ENCODE results near the gene SPATA20.

The SPATA20 gene

DNA sequence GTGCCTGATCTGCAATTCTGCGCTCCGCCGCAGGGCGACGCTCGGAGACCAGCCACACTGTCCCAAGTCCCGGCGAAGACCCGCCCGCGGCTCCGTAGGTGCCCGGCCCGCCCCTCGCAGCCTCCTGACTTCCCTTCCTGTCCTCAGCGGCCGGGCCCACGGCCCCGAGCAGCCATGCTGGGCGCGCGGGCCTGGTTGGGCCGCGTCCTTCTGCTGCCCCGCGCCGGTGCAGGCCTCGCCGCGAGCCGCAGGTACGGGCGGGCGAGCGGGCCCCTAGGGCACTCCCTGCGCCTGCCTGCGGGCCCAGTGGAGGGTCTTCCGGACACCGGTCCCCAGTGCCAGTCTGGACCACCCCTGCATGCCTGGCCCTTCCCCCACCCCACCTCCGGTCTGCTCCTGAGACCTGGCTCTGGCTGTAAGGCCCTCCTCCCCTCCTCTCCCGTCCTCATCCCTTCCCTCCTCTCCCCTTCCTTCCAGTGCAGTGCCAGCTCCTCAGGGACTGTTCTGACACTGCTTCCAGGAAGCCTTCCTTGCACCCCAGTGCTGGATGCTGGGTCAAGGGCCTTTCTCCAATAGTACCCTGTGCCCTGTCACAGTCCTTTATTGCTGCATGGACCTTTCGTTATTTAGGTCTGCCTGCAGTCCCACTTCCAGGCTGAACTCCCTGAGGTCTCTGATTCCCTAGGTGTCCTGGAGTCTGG is at the start of gene SPATA20:
SPATA20 (plus strand) TSS at position 140 of the 701 bp plus-strand sequence; CDS start at position 175, 35 bp downstream.
- no peaks in the 10 kb centered on the region for H3K36me3 Mint-ChIP-seq (ENCODE audit: low read depth)
- H3K27ac Mint-ChIP-seq = peak within 1 kb of the TSS; percentile 59
- ATAC-seq (peak; percentile 95), DNase-seq (peak; percentile 87)
- peaks cover 12% of the 10 kb centered on the region for H3K27me3 Mint-ChIP-seq
- H3K9me3 Mint-ChIP-seq = no peaks in the 10 kb centered on the region
- H3K4me3 Mint-ChIP-seq = peak within 1 kb of the TSS; percentile 76
- H3K4me1 Mint-ChIP-seq = peaks cover 9% of the 10 kb centered on the region

DNA sequence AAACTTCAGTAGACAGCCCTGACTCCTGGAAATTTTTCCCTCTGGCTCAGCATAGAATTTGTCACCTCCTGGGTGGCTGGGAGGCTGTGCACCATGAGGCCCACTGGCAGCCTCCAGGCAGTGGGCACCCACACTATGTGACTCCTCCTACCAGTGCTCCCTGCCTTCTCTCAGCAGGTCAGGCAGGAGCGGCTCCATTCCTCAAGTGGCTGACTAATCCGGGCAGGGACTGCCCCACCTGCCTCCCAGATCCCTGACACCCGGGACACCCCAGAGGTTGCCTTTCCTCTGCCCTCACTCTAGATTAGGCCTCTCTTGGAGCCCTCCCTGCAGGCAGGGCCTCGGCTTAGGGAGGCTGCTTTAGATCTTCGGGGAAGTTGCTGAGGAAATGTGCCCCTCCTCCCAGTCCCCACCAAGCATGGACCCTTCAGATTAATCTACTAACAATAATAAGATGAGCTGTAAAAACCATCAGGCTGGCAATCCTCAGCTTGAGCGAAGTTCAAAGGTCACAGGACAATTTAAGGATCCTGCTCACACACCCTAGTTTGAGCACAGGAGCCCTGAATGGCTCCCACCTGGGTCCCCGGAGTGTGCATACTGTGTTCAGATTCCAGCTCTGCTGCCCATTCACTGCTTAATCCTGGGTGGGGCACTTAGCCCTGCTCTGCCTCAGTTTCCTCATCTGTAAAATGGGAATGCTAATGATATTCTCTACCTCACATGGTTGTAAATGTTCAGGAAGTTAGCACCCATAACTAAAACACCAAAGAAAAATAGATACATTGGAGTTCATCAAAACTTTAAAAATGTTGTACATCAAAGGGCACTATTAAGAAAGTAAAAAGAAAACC is 48.7 kb upstream of the SPATA20 start:
- no peaks in the 10 kb centered on the region for H3K4me1 Mint-ChIP-seq
- peaks cover 2% of the 10 kb centered on the region for H3K27me3 Mint-ChIP-seq
- H3K9me3 Mint-ChIP-seq = no peaks in the 10 kb centered on the region
- no peaks in the 10 kb centered on the region for H3K36me3 Mint-ChIP-seq (ENCODE audit: low read depth)
- ATAC-seq (no peak), DNase-seq (no peak)
- no peak overlapping the region for H3K27ac Mint-ChIP-seq
- no peak overlapping the region for H3K4me3 Mint-ChIP-seq

DNA sequence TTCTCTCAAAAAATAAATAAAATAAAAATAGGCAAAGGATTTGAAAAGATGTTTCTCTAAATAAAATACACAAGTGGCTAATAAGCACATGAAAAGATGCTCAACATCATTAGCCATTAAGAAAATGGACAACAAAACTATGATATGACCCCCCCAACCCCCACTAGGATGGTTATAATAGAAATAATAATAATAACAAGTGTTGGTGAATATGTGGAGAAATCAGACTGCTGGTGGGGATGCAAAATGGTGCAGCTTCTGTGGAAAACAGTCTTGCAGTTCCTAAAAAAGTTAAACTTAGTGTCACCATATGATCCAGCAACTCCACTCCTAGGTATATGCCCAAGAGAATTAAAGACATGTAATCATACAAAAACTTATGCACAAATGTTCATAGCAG is 47.7 kb upstream of the SPATA20 start:
- DNase-seq (no peak), ATAC-seq (no peak)
- no peak overlapping the region for H3K4me3 Mint-ChIP-seq
- peaks cover 2% of the 10 kb centered on the region for H3K27me3 Mint-ChIP-seq
- H3K4me1 Mint-ChIP-seq = peaks cover 10% of the 10 kb centered on the region
- no peaks in the 10 kb centered on the region for H3K9me3 Mint-ChIP-seq
- no peaks in the 10 kb centered on the region for H3K36me3 Mint-ChIP-seq (ENCODE audit: low read depth)
- H3K27ac Mint-ChIP-seq = no peak overlapping the region

DNA sequence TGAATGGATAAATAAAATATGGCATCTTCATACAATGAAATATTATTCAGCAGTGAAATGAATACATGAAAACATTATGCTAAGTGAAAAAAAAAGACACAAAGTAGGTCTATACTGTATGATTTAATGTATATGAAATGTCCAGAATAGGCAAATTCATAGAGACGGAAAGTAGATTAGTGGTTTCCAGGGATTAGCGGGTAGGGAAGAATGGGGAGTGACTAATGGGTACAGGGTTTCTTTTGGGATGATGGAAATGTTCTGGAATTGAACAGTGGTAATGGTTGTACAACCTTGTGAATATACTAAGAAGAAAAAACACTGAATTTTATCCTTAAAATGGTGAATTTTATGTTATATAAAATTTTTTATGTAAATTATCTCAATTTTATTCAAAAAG is 47.3 kb upstream of the SPATA20 start:
- Mint-ChIP-seq H3K4me1 (peaks cover 13% of the 10 kb centered on the region), H3K27me3 (peaks cover 2% of the 10 kb centered on the region), H3K27ac (no peak overlapping the region), H3K9me3 (no peaks in the 10 kb centered on the region), H3K4me3 (no peak overlapping the region), H3K36me3 (ENCODE audit: low read depth) (no peaks in the 10 kb centered on the region)
- ATAC-seq (no peak), DNase-seq (no peak)

DNA sequence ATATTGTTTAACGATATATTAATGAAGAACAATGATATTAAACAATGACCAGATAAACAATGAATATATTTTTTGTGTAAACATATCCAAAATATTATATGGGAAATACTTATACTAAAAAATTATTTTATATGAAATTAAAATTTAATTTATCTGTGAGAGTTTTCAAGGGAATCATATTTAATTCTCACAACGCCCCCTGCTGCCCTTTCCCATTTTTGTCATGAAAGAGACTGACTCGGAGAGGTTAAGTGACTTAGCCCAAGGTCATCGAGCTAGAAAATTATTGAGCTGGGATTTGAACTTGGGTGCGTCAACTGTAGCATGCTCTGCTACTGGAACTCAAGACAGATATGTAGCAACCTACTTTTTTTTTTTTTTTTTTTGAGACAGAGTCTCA is 45.9 kb upstream of the SPATA20 start:
- peaks cover 2% of the 10 kb centered on the region for H3K27me3 Mint-ChIP-seq
- H3K9me3 Mint-ChIP-seq = no peaks in the 10 kb centered on the region
- DNase-seq (peak; percentile 47), ATAC-seq (no peak)
- no peak overlapping the region for H3K4me3 Mint-ChIP-seq
- peaks cover 15% of the 10 kb centered on the region for H3K4me1 Mint-ChIP-seq
- H3K27ac Mint-ChIP-seq = no peak overlapping the region
- no peaks in the 10 kb centered on the region for H3K36me3 Mint-ChIP-seq (ENCODE audit: low read depth)

DNA sequence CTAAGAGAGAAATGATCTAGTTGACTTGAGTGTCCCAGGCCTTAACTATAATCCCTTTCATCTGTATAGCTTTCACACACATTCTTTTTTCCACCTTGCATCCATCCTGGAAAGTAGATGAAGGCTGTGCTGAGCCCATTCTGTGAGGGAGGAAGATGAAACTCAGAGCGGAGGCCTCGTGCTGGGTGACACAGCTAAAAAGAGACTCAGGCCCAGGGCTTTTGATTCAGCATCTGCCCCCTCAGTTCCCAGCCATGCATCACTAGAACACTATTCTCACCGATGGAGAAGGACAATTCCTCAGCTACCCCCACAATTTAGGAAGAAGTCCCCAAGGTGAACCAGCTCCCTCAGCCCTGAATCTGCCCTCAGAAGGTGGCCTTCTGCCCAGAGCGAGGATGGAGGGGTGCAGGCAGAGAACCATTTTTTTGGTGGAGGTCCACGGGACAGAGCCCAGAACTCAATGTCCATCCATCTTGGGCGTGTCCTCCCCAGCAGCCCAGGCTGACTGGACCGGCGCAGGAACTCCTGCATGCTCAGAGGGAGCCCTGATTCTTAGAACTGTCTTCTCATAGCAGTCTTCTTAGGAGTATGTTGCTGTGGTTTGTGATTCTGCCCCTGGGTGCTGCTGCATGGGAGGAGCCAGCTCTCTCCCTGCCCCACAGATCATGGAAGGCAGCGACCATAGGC is 44.5 kb upstream of the SPATA20 start:
- ATAC-seq = no peak

DNA sequence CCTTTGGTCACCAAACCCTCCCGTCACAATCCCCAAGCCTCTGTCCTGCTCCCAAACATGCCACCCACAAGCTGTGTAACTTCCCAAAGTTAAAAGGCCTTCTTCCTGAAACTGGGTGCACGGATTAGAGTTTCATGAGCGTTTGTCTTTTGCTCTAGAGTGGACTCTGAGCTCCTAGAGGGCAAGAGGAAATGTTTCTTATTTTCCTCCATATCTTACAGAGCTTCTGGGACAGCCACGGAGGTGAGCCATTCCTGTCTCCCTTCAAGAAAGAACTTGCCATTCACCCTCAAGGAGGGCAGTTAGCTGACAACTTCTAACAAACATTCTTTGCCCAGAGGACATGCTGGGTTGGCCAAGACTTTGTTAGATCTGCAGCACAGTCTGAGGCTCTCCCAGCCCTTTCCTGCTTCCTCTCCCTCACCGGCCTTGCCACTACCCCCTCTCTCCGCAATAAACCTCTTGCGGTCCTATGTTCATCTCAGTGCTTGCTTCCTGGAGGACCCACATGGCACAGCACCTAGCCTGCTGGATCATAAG is 41.3 kb upstream of the SPATA20 start:
- Mint-ChIP-seq H3K27me3 (no peaks in the 10 kb centered on the region), H3K4me3 (no peak overlapping the region), H3K27ac (no peak overlapping the region), H3K9me3 (no peaks in the 10 kb centered on the region), H3K36me3 (ENCODE audit: low read depth) (no peaks in the 10 kb centered on the region), H3K4me1 (peaks cover 36% of the 10 kb centered on the region)
- DNase-seq = no peak
- no peak for ATAC-seq

More for the DNA sequence above, 44.5 kb upstream of the SPATA20 start:
- H3K27ac Mint-ChIP-seq = no peak overlapping the region
- no peak for DNase-seq
- H3K4me3 Mint-ChIP-seq = no peak overlapping the region
- no peaks in the 10 kb centered on the region for H3K36me3 Mint-ChIP-seq (ENCODE audit: low read depth)
- no peaks in the 10 kb centered on the region for H3K27me3 Mint-ChIP-seq
- H3K4me1 Mint-ChIP-seq = peaks cover 15% of the 10 kb centered on the region
- no peaks in the 10 kb centered on the region for H3K9me3 Mint-ChIP-seq

DNA sequence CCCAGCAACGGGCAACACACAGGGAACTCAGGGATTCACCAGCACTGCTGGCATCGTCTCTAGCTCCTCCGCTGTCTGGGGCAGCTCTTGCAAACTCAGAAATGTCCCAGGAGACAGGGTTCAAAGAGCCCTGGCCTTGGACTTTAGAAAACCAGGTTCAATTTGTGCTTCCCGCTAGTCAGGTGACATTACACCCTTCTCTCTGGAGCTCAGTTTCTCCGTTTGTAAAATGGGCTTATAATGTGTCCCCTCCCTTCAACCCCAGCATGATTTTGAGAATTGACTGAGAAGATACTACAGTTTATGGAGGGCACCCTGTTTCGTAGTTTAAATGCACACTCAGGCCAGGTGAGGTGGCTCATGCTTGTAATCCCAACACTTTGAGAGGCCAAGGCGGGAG is 40.7 kb upstream of the SPATA20 start:
- DNase-seq (no peak), ATAC-seq (no peak)
- Mint-ChIP-seq H3K4me1 (peaks cover 43% of the 10 kb centered on the region), H3K4me3 (no peak overlapping the region), H3K36me3 (ENCODE audit: low read depth) (no peaks in the 10 kb centered on the region), H3K9me3 (no peaks in the 10 kb centered on the region), H3K27me3 (no peaks in the 10 kb centered on the region), H3K27ac (no peak overlapping the region)

DNA sequence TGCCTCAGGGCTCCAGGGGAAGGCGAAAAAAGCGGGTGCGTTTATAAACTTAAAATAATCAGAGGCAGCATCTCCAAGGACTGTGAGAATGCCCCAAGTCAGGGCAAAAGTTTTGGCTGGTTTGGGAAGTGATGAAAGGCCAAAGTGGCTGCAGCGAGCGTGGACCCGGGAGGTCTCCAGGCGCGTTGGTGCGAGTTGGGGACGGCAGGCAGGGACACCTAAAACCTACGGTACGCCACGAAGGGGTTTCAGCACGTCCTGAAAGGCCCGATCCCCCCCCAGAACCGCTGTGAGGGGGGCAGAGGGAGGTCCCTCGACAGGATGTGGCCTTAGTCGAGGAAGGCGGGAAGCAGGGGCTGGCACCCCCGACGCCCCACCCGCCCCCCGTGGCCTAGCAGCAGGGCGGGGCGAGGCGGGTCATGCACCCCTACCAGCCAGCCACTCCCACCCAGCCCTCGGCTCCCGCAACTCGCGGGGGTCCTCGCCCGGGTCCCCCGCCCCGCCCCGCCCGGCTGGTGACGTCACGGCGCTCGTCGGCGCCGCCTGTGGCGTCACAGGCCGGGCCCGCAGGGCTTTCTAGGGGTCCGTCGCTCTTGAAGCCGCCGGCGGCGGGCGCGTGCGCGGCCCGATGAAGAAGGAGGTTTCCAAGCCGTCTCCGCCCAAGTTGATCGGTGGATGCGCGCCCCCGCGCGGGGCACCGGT is 39.0 kb upstream of the SPATA20 start, which contains the start of gene MYCBPAP:
MYCBPAP (plus strand) TSS at position 569 of the 702 bp plus-strand sequence. CDS start 236 bp downstream, outside the sequence.
- H3K27me3 Mint-ChIP-seq = no peaks in the 10 kb centered on the region
- H3K4me1 Mint-ChIP-seq = peaks cover 51% of the 10 kb centered on the region
- DNase-seq (peak; percentile 85), ATAC-seq (peak; percentile 75)
- H3K27ac Mint-ChIP-seq = peak within 1 kb of the TSS; percentile 86
- no peaks in the 10 kb centered on the region for H3K9me3 Mint-ChIP-seq
- H3K36me3 Mint-ChIP-seq (ENCODE audit: low read depth) = no peaks in the 10 kb centered on the region
- H3K4me3 Mint-ChIP-seq = peak within 1 kb of the TSS; percentile 91

DNA sequence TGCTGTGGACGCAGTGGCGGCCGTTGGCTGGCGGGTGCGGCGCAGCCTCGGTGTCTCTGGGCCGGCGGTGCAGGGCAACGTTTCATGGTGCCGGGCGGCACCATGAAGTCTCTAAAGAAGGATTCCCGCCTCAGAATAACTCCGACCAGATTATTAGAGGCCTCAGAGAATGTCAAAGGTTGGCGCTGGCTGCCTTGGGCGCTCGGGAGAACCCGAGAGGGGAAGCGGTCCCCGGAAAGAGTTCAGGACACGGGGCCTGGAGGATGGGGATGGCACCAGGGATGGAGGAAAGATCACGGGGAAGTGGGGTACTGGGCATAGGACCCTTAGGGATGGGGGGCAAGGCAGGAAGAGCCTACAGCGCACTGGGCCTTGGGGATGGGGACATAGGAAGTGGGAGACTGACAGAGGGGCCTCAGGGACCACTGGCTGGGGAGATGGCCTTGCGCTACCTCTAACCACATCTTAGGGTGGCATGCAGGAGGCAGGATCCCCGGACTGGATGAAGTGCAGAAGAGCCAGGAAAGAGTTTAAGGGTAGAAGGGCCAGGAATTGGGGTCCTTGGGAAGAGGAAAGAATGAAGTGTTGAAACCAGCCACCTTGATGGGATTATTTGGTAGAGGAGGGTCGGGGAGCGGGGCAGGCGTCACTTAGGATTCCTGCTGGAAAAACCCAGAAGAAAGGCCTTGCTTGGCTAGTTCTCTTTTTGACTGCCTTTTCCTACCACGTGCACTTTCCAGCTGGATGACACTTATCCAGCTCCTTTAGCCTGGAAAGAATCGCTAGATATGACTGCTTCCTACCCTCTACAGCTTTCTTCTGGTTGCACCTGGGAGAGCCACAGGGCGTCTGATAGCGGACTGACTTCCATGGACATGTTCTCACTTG is 38.2 kb upstream of the SPATA20 start:
- peak overlapping the region; percentile 86 for H3K27ac Mint-ChIP-seq
- ATAC-seq = no peak
- DNase-seq = no peak
- H3K36me3 Mint-ChIP-seq (ENCODE audit: low read depth) = no peaks in the 10 kb centered on the region
- H3K4me1 Mint-ChIP-seq = peaks cover 46% of the 10 kb centered on the region
- no peaks in the 10 kb centered on the region for H3K27me3 Mint-ChIP-seq
- no peaks in the 10 kb centered on the region for H3K9me3 Mint-ChIP-seq
- peak overlapping the region; percentile 91 for H3K4me3 Mint-ChIP-seq

DNA sequence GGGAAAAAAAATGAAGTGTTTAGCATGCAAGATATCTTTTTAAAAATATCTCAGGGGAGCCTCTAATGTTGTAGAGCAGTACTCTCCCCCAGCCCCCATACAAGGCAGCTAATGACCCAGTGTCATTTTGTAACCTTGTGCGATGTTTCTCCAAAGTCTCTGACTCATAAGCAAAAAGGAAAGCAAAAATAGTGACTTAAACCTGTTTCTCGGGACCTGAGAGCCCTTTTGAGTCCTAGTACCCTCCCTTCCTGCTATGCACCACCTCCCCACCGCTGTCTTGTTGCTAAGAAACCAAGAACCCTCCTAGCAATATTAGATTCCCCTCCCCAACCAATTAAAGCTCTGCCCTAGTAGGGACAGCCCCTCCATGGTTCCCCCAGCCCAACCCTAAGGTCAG is 35.9 kb upstream of the SPATA20 start:
- H3K4me3 Mint-ChIP-seq = peak overlapping the region; percentile 13
- H3K36me3 Mint-ChIP-seq (ENCODE audit: low read depth) = no peaks in the 10 kb centered on the region
- peaks cover 36% of the 10 kb centered on the region for H3K4me1 Mint-ChIP-seq
- no peaks in the 10 kb centered on the region for H3K9me3 Mint-ChIP-seq
- peak; percentile 39 for DNase-seq
- H3K27ac Mint-ChIP-seq = no peak overlapping the region
- H3K27me3 Mint-ChIP-seq = no peaks in the 10 kb centered on the region
- peak; percentile 77 for ATAC-seq

DNA sequence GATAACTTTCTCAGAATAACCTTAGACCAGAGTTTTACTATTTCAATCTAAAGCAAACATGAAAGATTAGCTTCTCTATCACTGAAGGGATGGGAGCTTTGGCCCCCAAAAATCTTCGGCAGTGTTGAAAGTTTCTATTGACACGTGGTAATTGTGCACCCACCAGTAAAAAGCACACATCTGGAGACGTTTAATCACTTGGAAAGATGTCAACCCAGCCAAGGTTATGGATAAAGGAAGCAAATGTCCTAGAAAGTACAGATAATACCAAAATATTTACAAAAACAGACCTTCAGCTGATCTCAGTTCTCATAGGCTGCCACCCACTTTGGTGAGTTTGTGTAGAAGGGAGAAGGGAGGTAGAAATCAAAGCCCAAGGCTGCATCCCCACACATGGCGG is 33.5 kb upstream of the SPATA20 start:
- Mint-ChIP-seq H3K36me3 (ENCODE audit: low read depth) (no peaks in the 10 kb centered on the region), H3K4me3 (no peak overlapping the region)

DNA sequence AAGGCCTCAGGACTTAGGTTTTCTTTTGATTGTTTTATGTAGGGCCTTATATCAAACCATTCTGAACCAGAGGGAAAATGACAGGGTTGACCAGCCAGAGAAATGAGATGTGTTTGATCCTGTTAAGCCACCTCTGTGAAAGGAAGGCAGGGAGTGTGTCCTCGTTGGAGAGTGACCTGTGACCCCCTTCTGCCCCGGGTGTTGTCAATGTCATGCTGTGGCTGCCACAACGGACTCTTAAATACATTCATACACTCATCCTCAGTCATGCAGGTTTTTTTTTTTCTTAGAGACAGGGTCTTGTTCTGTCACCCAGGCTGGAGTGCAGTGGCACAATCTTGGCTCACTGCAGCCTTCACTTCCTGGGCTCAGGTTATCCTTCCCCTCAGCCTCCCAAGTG is 32.6 kb upstream of the SPATA20 start:
- no peak for DNase-seq
- H3K27ac Mint-ChIP-seq = no peak overlapping the region
- no peak for ATAC-seq
- no peak overlapping the region for H3K4me3 Mint-ChIP-seq
- no peaks in the 10 kb centered on the region for H3K36me3 Mint-ChIP-seq (ENCODE audit: low read depth)
- H3K27me3 Mint-ChIP-seq = no peaks in the 10 kb centered on the region
- H3K9me3 Mint-ChIP-seq = no peaks in the 10 kb centered on the region
- H3K4me1 Mint-ChIP-seq = peaks cover 23% of the 10 kb centered on the region

More for the DNA sequence above, 33.5 kb upstream of the SPATA20 start:
- Mint-ChIP-seq H3K9me3 (no peaks in the 10 kb centered on the region), H3K27me3 (no peaks in the 10 kb centered on the region), H3K4me1 (peaks cover 31% of the 10 kb centered on the region), H3K27ac (no peak overlapping the region)
- no peak for DNase-seq
- ATAC-seq = no peak

Measured in activated naive CD8-positive, alpha-beta T cell treated with anti-CD3 and anti-CD28 coated beads, Interleukin-2, amount 50 U/mL, for 24 hours (primary cell).